ENCODE measurements around the gene MKI67. TPM values are rescaled to one million over a fixed set of nuclear protein-coding genes. Genes with fewer than 3 reads are reported as not detected.

The MKI67 gene
- total and polyA plus RNA-seq, 2 of the 13 experiments (the other 11 are each of a cell fraction or from before 2014, with no cell fraction given) = 6.7 to 22.9 TPM

GRCh38 chr10:128156999-128157755, 31.0 kb upstream of the MKI67 start (continued):
- no peak for TF ChIP-seq KIAA2018 (CRISPR knock-in tag; IDR thresholded peaks at IDR 0.05; ENCODE audit: borderline replicate concordance)
- TF ChIP-seq ZNF510 (CRISPR knock-in tag; IDR thresholded peaks at IDR 0.05; ENCODE audit: low read depth) = peak; percentile 75; the same call in 1 of the 2 replicates
- no peak for TF ChIP-seq ZSCAN31 (CRISPR knock-in tag; IDR thresholded peaks at IDR 0.05; ENCODE audit: low read depth)
- TF ChIP-seq STAT6 (CRISPR knock-in tag; IDR thresholded peaks at IDR 0.05; ENCODE audit: borderline replicate concordance) = no peak
- peak; percentile 64 to 66; a peak in 1 of 4 replicates for TF ChIP-seq HMGXB4 (CRISPR knock-in tag; IDR thresholded peaks at IDR 0.05; ENCODE audit: borderline replicate concordance in 1 of 2, low read depth in 1 of 2)
- 0 out of 2 replicates have a peak, but pooled peaks have one; percentile 69 for TF ChIP-seq MIXL1 (CRISPR knock-in tag; IDR thresholded peaks at IDR 0.05)
- peak; percentile 59; the same call in 1 of the 2 replicates for TF ChIP-seq HMG20B (CRISPR knock-in tag; conservative IDR thresholded peaks at IDR 0.05)
- peak; percentile 58 for TF ChIP-seq RXRA (CRISPR knock-in tag; IDR thresholded peaks at IDR 0.05)
- TF ChIP-seq FOSL2 (CRISPR knock-in tag; IDR thresholded peaks at IDR 0.05) = peak; percentile 70
- TF ChIP-seq FOXJ3 (CRISPR knock-in tag; IDR thresholded peaks at IDR 0.05; ENCODE audit: borderline replicate concordance) = 0 out of 2 replicates have a peak, but pooled peaks have one; percentile 47
- TF ChIP-seq NR2C2 (CRISPR knock-in tag; IDR thresholded peaks at IDR 0.05; ENCODE audit: borderline replicate concordance) = peak; percentile 77
- TF ChIP-seq ZNF766 (CRISPR knock-in tag; IDR thresholded peaks at IDR 0.05; ENCODE audit: borderline replicate concordance) = no peak
- no peak for TF ChIP-seq ZNF451 (CRISPR knock-in tag; IDR thresholded peaks at IDR 0.05)
- no peak for TF ChIP-seq ZNF674 (CRISPR knock-in tag; IDR thresholded peaks at IDR 0.05; ENCODE audit: low read depth)
- TF ChIP-seq NR2F6 (IDR thresholded peaks at IDR 0.05) = peak; percentile 38; the same call in 1 of the 2 replicates
- TF ChIP-seq NR2F6 (CRISPR knock-in tag; IDR thresholded peaks at IDR 0.05) = peak; percentile 83; the same call in 1 of the 2 replicates
